Endodermal cell (in vitro differentiated cells): Measurements from ENCODE around the gene DPPA2. TPM values are rescaled to one million over a fixed set of nuclear protein-coding genes. Genes with fewer than 3 reads are reported as not detected.

Experiments used
- DNase-seq: peaks from one replicate; pipeline ENCODE4 v3.0.0-alpha.2; 2017
- H3K27ac ChIP-seq: 2 replicates; pipeline ENCODE4 v1.5.1; 2013; ENCODE audit warnings: mild to moderate bottlenecking, low read depth, low read length, moderate library complexity
- H3K27me3 ChIP-seq: 2 replicates; pipeline ENCODE4 v1.6.1; 2013; ENCODE audit warnings: mild to moderate bottlenecking, low read length, moderate library complexity; ENCODE audit not compliant: insufficient read depth, control insufficient read depth, poor library complexity, severe bottlenecking
- H3K36me3 ChIP-seq: 2 replicates; pipeline ENCODE4 v1.7.0; 2013; ENCODE audit warnings: mild to moderate bottlenecking, low read length, moderate library complexity; ENCODE audit not compliant: control insufficient read depth, insufficient read depth
- H3K4me1 ChIP-seq: one replicate; pipeline ENCODE4 v1.7.0; 2013; ENCODE audit warnings: low read length; ENCODE audit not compliant: control insufficient read depth, insufficient read depth
- H3K4me3 ChIP-seq: 2 replicates; pipeline ENCODE4 v1.5.1; 2013; ENCODE audit warnings: mild to moderate bottlenecking, low read length, moderate library complexity
- H3K9ac ChIP-seq: 2 replicates; pipeline ENCODE4 v1.6.1; 2013; ENCODE audit warnings: mild to moderate bottlenecking, low read length, moderate library complexity; ENCODE audit not compliant: poor library complexity, severe bottlenecking; ENCODE audit errors: extremely low read depth
- H3K9me3 ChIP-seq: 2 replicates; pipeline ENCODE4 v1.6.1; 2013; ENCODE audit warnings: mild to moderate bottlenecking, low read length, moderate library complexity; ENCODE audit not compliant: control insufficient read depth
- H3K27ac Mint-ChIP-seq: 2 replicates; pipeline ENCODE4 v1.8.0; 2020; ENCODE audit warnings: mixed read lengths
- H3K27me3 Mint-ChIP-seq: 2 replicates; pipeline ENCODE4 v1.8.0; 2021; ENCODE audit warnings: mild to moderate bottlenecking, mixed read lengths; ENCODE audit not compliant: insufficient read depth
- H3K36me3 Mint-ChIP-seq: 2 replicates; pipeline ENCODE4 v1.8.0; 2020; ENCODE audit warnings: low read depth, mixed read lengths
- H3K4me1 Mint-ChIP-seq: 2 replicates; pipeline ENCODE4 v1.8.0; 2020; ENCODE audit warnings: mixed read lengths
- H3K4me3 Mint-ChIP-seq: 2 replicates; pipeline ENCODE4 v1.8.0; 2020; ENCODE audit warnings: mild to moderate bottlenecking, moderate library complexity, mixed read lengths
- H3K9me3 Mint-ChIP-seq: 2 replicates; pipeline ENCODE4 v1.8.0; 2020; ENCODE audit warnings: mild to moderate bottlenecking, mixed read lengths
- CTCF ChIP-seq: fragments of 200-600 bp; sonication (generic); conservative IDR thresholded peaks from 2 replicates; pipeline ENCODE4 v1.5.0; 2021; ENCODE audit warnings: antibody characterized with exemption, mild to moderate bottlenecking
- WGBS, 2 experiments: methylation state at CpG; one replicate each; pipeline versions ENCODE4 v1.1.5 to v1.1.7; 2013; ENCODE audit warnings: missing lambda C conversion rate in 2 of 2, mixed read lengths in 1 of 2; ENCODE audit not compliant: insufficient coverage in 1 of 2, insufficient read length in 1 of 2; 5-methylcytosine and 5-hydroxymethylcytosine counted together
- total RNA-seq, 2 donors: library from RNA; stranded (reverse); fragmentation: NEBNext Ultra II Directional in 1 of 2; extraction: Animal tissue kit (Norgen Biotek cat#: 25700) in 1 of 2; gene quantifications; 2 replicates in 1 of 2; 3 replicates in 1 of 2; pipeline ENCODE4 v1.2.1, GENCODE V29; 2021

The DPPA2 gene
- total RNA-seq, 2 donors from 2014 or later = 1.7 to 3.1 TPM

GRCh38 chr3:109336291-109336861, 20.1 kb upstream of the DPPA2 start:
- Histone ChIP-seq H3K27ac (peak overlapping the region; percentile 79), H3K36me3 (peaks cover 28% of the 10 kb centered on the region), H3K9me3 (no peaks in the 10 kb centered on the region), H3K4me1 (no peaks in the 10 kb centered on the region), H3K4me3 (peak overlapping the region; percentile 95), H3K9ac (peak overlapping the region; percentile 94), H3K27me3 (no peaks in the 10 kb centered on the region)
- Mint-ChIP-seq H3K9me3 (no peaks in the 10 kb centered on the region), H3K27me3 (no peaks in the 10 kb centered on the region), H3K36me3 (peaks cover 44% of the 10 kb centered on the region), H3K4me1 (peaks cover 42% of the 10 kb centered on the region), H3K27ac (peak overlapping the region; percentile 96), H3K4me3 (peak overlapping the region; percentile 92)
- TF ChIP-seq CTCF = no peak
- peak; percentile 74 for DNase-seq
- WGBS, 2 experiments = 0 to 3% methylated on average over 8 to 17 of the region's 17 CpGs

DNA sequence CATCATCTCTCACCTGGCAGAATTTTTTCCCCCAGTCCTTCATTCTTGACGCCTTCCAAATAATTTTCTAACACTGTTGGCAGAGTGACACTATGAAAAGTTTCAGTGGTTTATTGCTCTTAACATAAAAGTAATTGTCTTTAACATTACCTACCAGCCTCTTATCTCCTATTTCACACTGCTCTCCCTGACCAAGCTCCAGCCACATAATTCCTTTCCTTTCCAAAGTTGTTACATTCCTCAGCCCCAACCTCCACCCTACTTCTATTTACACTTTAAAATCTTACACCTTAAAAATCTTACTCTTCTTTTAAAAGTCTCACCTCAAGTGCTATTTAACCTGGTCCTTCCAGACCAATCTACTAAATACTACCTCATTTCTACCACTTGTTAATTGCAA, 18.3 kb upstream of the DPPA2 start:
- WGBS, 2 experiments = 0 to 6% methylated on average over 1 of the region's 1 CpG
- no peak for DNase-seq
- Mint-ChIP-seq H3K4me3 (peak overlapping the region; percentile 92), H3K27ac (peak overlapping the region; percentile 74), H3K27me3 (no peaks in the 10 kb centered on the region), H3K9me3 (no peaks in the 10 kb centered on the region), H3K4me1 (peaks cover 37% of the 10 kb centered on the region), H3K36me3 (peaks cover 57% of the 10 kb centered on the region)
- H3K27ac ChIP-seq = no peak overlapping the region
- peak overlapping the region; percentile 94 for H3K9ac ChIP-seq
- H3K4me1 ChIP-seq = no peaks in the 10 kb centered on the region
- no peaks in the 10 kb centered on the region for H3K27me3 ChIP-seq
- no peak for TF ChIP-seq CTCF
- peak overlapping the region; percentile 95 for H3K4me3 ChIP-seq
- peaks cover 42% of the 10 kb centered on the region for H3K36me3 ChIP-seq
- H3K9me3 ChIP-seq = no peaks in the 10 kb centered on the region

DNA sequence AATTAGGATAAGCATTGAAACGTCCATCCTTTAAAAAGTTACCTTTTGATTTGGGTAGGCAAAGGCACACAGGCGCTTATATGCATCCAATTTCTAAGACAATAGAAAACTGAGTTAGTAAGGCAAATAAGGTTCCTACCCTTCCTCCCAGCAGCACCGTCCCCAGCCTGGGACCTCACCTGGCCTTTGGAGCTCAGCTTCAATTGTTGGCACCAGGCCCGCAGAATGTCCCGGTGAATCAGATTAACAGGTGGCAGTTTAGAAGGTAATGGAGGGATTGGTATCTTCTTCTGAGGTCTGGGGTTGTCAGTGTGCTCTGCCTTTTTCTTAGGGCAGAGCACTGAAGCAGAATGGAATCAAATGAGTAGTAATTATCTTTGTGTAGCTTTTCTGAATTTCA, 15.4 kb upstream of the DPPA2 start:
- no peaks in the 10 kb centered on the region for H3K27me3 Mint-ChIP-seq
- H3K4me1 Mint-ChIP-seq = peaks cover 25% of the 10 kb centered on the region
- Histone ChIP-seq H3K36me3 (peaks cover 70% of the 10 kb centered on the region), H3K9me3 (no peaks in the 10 kb centered on the region), H3K27ac (no peak overlapping the region), H3K9ac (no peak overlapping the region), H3K4me3 (no peak overlapping the region), H3K4me1 (no peaks in the 10 kb centered on the region), H3K27me3 (no peaks in the 10 kb centered on the region)
- no peak for DNase-seq
- H3K36me3 Mint-ChIP-seq = peaks cover 84% of the 10 kb centered on the region
- H3K27ac Mint-ChIP-seq = peak overlapping the region; percentile 75
- WGBS, 2 experiments = 87 to 88% methylated on average over 4 to 5 of the region's 5 CpGs
- no peaks in the 10 kb centered on the region for H3K9me3 Mint-ChIP-seq
- no peak for TF ChIP-seq CTCF
- peak overlapping the region; percentile 92 for H3K4me3 Mint-ChIP-seq
